ENCODE data around the gene DFFB. TPM values are rescaled to one million over a fixed set of nuclear protein-coding genes. Genes with fewer than 3 reads are reported as not detected.

DFFB gene
- total RNA-seq, 2 experiments from 2014 or later = 8.8 to 10.2 TPM

GRCh38 chr1:3924186-3924824, 67.0 kb downstream of the DFFB start:
- DNase-seq (no peak), ATAC-seq (no peak)
- no peaks in the 10 kb centered on the region for H3K36me3 Mint-ChIP-seq (ENCODE audit: low read depth)
- no peak overlapping the region for H3K4me3 Mint-ChIP-seq
- H3K4me1 Mint-ChIP-seq (ENCODE audit: low read depth) = peaks cover 2% of the 10 kb centered on the region
- no peaks in the 10 kb centered on the region for H3K27me3 Mint-ChIP-seq (ENCODE audit: low read depth)
- POLR2A ChIA-PET = no interaction called here
- H3K9me3 Mint-ChIP-seq (ENCODE audit: insufficient read depth) = no peaks in the 10 kb centered on the region
- CTCF ChIA-PET = no interaction called here
- no peak overlapping the region for H3K27ac Mint-ChIP-seq

GRCh38 chr1:3924825-3925220, 67.5 kb downstream of the DFFB start:
- Mint-ChIP-seq H3K9me3 (ENCODE audit: insufficient read depth) (no peaks in the 10 kb centered on the region), H3K4me1 (ENCODE audit: low read depth) (peaks cover 2% of the 10 kb centered on the region), H3K4me3 (no peak overlapping the region), H3K27me3 (ENCODE audit: low read depth) (no peaks in the 10 kb centered on the region), H3K27ac (no peak overlapping the region), H3K36me3 (ENCODE audit: low read depth) (no peaks in the 10 kb centered on the region)
- CTCF ChIA-PET = no interaction called here
- ATAC-seq (no peak), DNase-seq (no peak)
- POLR2A ChIA-PET = no interaction called here

DNA sequence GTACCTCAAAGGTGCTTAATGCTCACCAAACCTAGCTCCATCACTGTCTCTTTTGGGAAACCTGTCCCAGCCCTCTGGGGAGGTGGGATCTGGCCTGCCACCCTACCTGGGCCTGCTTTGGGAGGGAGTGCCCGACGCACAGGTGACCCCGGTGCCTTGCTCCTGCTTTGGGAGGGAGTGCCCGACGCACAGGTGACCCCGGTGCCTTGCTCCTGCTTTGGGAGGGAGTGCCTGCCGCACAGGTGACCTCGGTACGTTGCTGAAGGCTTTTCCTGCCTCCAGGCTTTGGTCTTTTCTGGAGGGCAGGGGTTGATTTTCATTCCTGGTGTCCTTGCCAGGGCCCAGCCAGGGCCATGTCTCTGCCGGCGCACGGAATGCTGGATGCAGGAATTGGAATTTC, 68.0 kb downstream of the DFFB start:
- no peaks in the 10 kb centered on the region for H3K9me3 Mint-ChIP-seq (ENCODE audit: insufficient read depth)
- POLR2A ChIA-PET = no interaction called here
- no peaks in the 10 kb centered on the region for H3K36me3 Mint-ChIP-seq (ENCODE audit: low read depth)
- H3K4me3 Mint-ChIP-seq = no peak overlapping the region
- ATAC-seq = no peak
- H3K27me3 Mint-ChIP-seq (ENCODE audit: low read depth) = no peaks in the 10 kb centered on the region
- H3K4me1 Mint-ChIP-seq (ENCODE audit: low read depth) = peaks cover 2% of the 10 kb centered on the region
- CTCF ChIA-PET = no interaction called here
- no peak overlapping the region for H3K27ac Mint-ChIP-seq
- no peak for DNase-seq

- POLR2A ChIA-PET = no interaction called here
- Mint-ChIP-seq H3K27me3 (ENCODE audit: low read depth) (no peaks in the 10 kb centered on the region), H3K9me3 (ENCODE audit: insufficient read depth) (no peaks in the 10 kb centered on the region), H3K4me3 (no peak overlapping the region), H3K27ac (no peak overlapping the region), H3K4me1 (ENCODE audit: low read depth) (peaks cover 2% of the 10 kb centered on the region), H3K36me3 (ENCODE audit: low read depth) (no peaks in the 10 kb centered on the region)
- ATAC-seq (no peak), DNase-seq (no peak)
- CTCF ChIA-PET = no interaction called here
Measured at GRCh38 chr1:3925762-3926161, 68.5 kb downstream of the DFFB start.

- no peak overlapping the region for H3K4me3 Mint-ChIP-seq
- H3K27me3 Mint-ChIP-seq (ENCODE audit: low read depth) = no peaks in the 10 kb centered on the region
- ChIA-PET POLR2A (no interaction called here), CTCF (no interaction called here)
- H3K4me1 Mint-ChIP-seq (ENCODE audit: low read depth) = peaks cover 2% of the 10 kb centered on the region
- H3K27ac Mint-ChIP-seq = no peak overlapping the region
- DNase-seq (no peak), ATAC-seq (no peak)
- no peaks in the 10 kb centered on the region for H3K36me3 Mint-ChIP-seq (ENCODE audit: low read depth)
- H3K9me3 Mint-ChIP-seq (ENCODE audit: insufficient read depth) = no peaks in the 10 kb centered on the region
Measured at GRCh38 chr1:3926956-3927355, 69.7 kb downstream of the DFFB start.

DNA sequence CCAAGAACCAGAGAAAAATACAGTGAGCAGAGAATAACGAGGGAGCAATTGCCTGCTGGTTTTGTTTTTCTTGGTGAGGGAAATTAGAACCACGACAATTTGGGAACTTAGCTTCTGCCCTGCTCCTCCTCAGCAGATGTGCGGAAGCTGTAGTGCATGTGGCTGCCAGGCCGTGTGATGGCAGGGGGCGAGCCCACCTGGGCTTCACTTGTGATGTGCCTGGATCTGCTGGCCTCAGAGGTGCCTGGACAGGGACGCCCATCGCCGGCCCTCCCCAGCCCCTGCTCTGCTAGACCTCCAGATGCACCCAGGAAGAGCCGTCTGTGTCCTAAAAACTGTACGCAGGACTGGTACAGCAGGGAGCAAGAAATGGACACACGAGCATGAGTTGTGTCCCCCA, 71.3 kb downstream of the DFFB start:
- POLR2A ChIA-PET = no interaction called here
- ATAC-seq = peak; percentile 37
- no peaks in the 10 kb centered on the region for H3K27me3 Mint-ChIP-seq (ENCODE audit: low read depth)
- H3K9me3 Mint-ChIP-seq (ENCODE audit: insufficient read depth) = no peaks in the 10 kb centered on the region
- no peak overlapping the region for H3K4me3 Mint-ChIP-seq
- no peaks in the 10 kb centered on the region for H3K36me3 Mint-ChIP-seq (ENCODE audit: low read depth)
- no peaks in the 10 kb centered on the region for H3K4me1 Mint-ChIP-seq (ENCODE audit: low read depth)
- CTCF ChIA-PET = interaction anchor here (1.6 kb wide), 1 partner anchor 10 kb away, joined by 5 read pairs; no protein-coding TSS in a partner anchor
- no peak overlapping the region for H3K27ac Mint-ChIP-seq
- no peak for DNase-seq

- no peak for ATAC-seq
- Mint-ChIP-seq H3K36me3 (ENCODE audit: low read depth) (no peaks in the 10 kb centered on the region), H3K27ac (no peak overlapping the region), H3K9me3 (ENCODE audit: insufficient read depth) (no peaks in the 10 kb centered on the region), H3K4me1 (ENCODE audit: low read depth) (no peaks in the 10 kb centered on the region), H3K4me3 (no peak overlapping the region), H3K27me3 (ENCODE audit: low read depth) (no peaks in the 10 kb centered on the region)
- DNase-seq = no peak
- CTCF ChIA-PET = no interaction called here
- POLR2A ChIA-PET = no interaction called here
Measured at GRCh38 chr1:3929126-3929525, 71.8 kb downstream of the DFFB start.

- peak overlapping the region; percentile 31 for H3K27ac Mint-ChIP-seq
- no peaks in the 10 kb centered on the region for H3K36me3 Mint-ChIP-seq (ENCODE audit: low read depth)
- H3K4me3 Mint-ChIP-seq = no peak overlapping the region
Measured at GRCh38 chr1:3930301-3931006, 73.2 kb downstream of the DFFB start.

GRCh38 chr1:3931007-3931912, 74.0 kb downstream of the DFFB start:
- no peaks in the 10 kb centered on the region for H3K9me3 Mint-ChIP-seq (ENCODE audit: insufficient read depth)
- H3K27ac Mint-ChIP-seq = no peak overlapping the region
- ATAC-seq (no peak), DNase-seq (no peak)
- ChIA-PET CTCF (no interaction called here), POLR2A (no interaction called here)
- H3K27me3 Mint-ChIP-seq (ENCODE audit: low read depth) = no peaks in the 10 kb centered on the region
- no peaks in the 10 kb centered on the region for H3K4me1 Mint-ChIP-seq (ENCODE audit: low read depth)
- no peak overlapping the region for H3K4me3 Mint-ChIP-seq
- H3K36me3 Mint-ChIP-seq (ENCODE audit: low read depth) = no peaks in the 10 kb centered on the region

More at GRCh38 chr1:3930301-3931006, 73.2 kb downstream of the DFFB start:
- CTCF ChIA-PET = no interaction called here
- Mint-ChIP-seq H3K9me3 (ENCODE audit: insufficient read depth) (no peaks in the 10 kb centered on the region), H3K4me1 (ENCODE audit: low read depth) (no peaks in the 10 kb centered on the region), H3K27me3 (ENCODE audit: low read depth) (no peaks in the 10 kb centered on the region)
- POLR2A ChIA-PET = no interaction called here
- ATAC-seq (peak; percentile 30), DNase-seq (no peak)

DNA sequence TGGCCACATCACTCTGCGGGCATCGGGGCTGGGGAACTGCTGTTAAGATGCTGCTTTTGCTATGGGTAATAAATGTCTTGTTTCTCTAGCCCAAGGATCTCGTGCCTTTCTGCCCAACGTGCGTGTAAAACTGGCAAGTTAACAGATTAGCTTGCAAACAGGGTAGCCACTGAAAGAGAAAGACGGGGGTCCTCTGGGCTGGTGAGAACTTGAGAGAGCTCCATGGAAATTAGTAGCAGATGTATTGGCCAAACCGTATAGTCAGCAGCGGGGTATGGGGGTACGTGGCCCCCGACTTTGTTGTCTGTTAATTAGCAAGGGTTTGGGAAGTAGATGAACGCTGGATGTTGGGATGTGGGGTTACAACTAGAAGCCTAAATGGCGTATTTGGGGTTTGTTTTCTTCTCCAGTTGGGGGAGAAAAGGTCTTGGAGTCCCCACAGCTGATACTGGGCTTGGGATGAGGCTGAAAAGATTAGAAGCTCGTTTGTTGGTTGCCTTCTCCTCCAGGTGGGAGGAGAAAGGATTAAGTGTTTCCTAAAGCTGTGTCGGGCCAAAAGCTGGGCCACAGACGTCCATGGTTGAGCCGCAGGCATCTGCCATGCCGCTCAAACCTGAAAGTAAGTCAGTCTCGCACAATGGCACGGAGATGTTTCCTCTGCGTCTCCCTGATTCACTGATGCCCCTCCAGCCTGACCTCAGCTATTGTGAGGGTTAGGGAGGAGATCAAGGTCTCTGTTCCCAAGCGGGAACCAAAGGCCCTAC, 75.1 kb downstream of the DFFB start:
- DNase-seq (no peak), ATAC-seq (no peak)
- Mint-ChIP-seq H3K9me3 (ENCODE audit: insufficient read depth) (no peaks in the 10 kb centered on the region), H3K27ac (no peak overlapping the region), H3K36me3 (ENCODE audit: low read depth) (no peaks in the 10 kb centered on the region), H3K27me3 (ENCODE audit: low read depth) (no peaks in the 10 kb centered on the region), H3K4me1 (ENCODE audit: low read depth) (no peaks in the 10 kb centered on the region), H3K4me3 (no peak overlapping the region)
- ChIA-PET POLR2A (no interaction called here), CTCF (no interaction called here)

All from activated CD8-positive, alpha-beta T cell treated with anti-CD3 and anti-CD28 coated beads, Interleukin-2, amount 10 ng/mL, durations not matched to agents 7 days and 5 days (primary cell).